GM19452 (cell line): ENCODE measurements around the gene FGD5.
A peak's percentile ranks its signal among the peaks of the same experiment; 100 is the strongest.

Source experiments
- ATAC-seq: cut with Tn5 transposase; IDR thresholded peaks from one replicate; pipeline ENCODE4 v1.9.1; 2021; ENCODE audit not compliant: unreplicated experiment

FGD5 gene

GRCh38 chr3:14872706-14873105 lies 53.9 kb downstream of the FGD5 start:
- no peak for ATAC-seq

GRCh38 chr3:14874784-14875183 lies 56.0 kb downstream of the FGD5 start:
- ATAC-seq, result no peak

- no peak for ATAC-seq
Measured at GRCh38 chr3:14875411-14876175, 56.8 kb downstream of the FGD5 start.

GRCh38 chr3:14876921-14877333 lies 58.2 kb downstream of the FGD5 start:
- no peak for ATAC-seq

- no peak for ATAC-seq
Measured at GRCh38 chr3:14877469-14877868, 58.7 kb downstream of the FGD5 start.

GRCh38 chr3:14879211-14879874 lies 60.6 kb downstream of the FGD5 start:
- ATAC-seq, result no peak

- ATAC-seq, result no peak
Measured at GRCh38 chr3:14880447-14881106, 61.8 kb downstream of the FGD5 start.

GRCh38 chr3:14883226-14883625 lies 64.5 kb downstream of the FGD5 start:
- ATAC-seq, result no peak

- no peak for ATAC-seq
Measured at GRCh38 chr3:14884665-14885064, 65.9 kb downstream of the FGD5 start.

GRCh38 chr3:14885307-14885706 lies 66.5 kb downstream of the FGD5 start:
- ATAC-seq, result no peak

- ATAC-seq, result no peak
Measured at GRCh38 chr3:14886101-14886500, 67.3 kb downstream of the FGD5 start.

- ATAC-seq, result no peak
Measured at GRCh38 chr3:14889205-14889604, 70.4 kb downstream of the FGD5 start.

- ATAC-seq, result no peak
Measured at GRCh38 chr3:14889943-14890342, 71.2 kb downstream of the FGD5 start.

GRCh38 chr3:14890476-14890875 lies 71.7 kb downstream of the FGD5 start:
- peak; percentile 83 for ATAC-seq

GRCh38 chr3:14891135-14892132 lies 72.7 kb downstream of the FGD5 start:
- ATAC-seq, result no peak

- ATAC-seq, result no peak
Measured at GRCh38 chr3:14892226-14892625, 73.5 kb downstream of the FGD5 start.

- ATAC-seq, result no peak
Measured at GRCh38 chr3:14894085-14894484, 75.3 kb downstream of the FGD5 start.

- ATAC-seq, result no peak
Measured at GRCh38 chr3:14897266-14897665, 78.5 kb downstream of the FGD5 start.

- no peak for ATAC-seq
Measured at GRCh38 chr3:14898929-14899328, 80.2 kb downstream of the FGD5 start.

- no peak for ATAC-seq
Measured at GRCh38 chr3:14899993-14900618, 81.3 kb downstream of the FGD5 start.
